H1 (cell line): ENCODE data around the gene ARHGAP26. TPM values are rescaled to one million over a fixed set of nuclear protein-coding genes. Genes with fewer than 3 reads are reported as not detected.

ENCODE experiments used
- JUND ChIP-seq: IDR thresholded peaks from 2 replicates; pipeline ENCODE4 v1.6.1; 2011; ENCODE audit warnings: mild to moderate bottlenecking, improper control_type of control experiment, low read length
- RXRA ChIP-seq: IDR thresholded peaks from 2 replicates; pipeline ENCODE4 v1.6.1; 2011; ENCODE audit warnings: low read depth, mild to moderate bottlenecking, low read length, moderate library complexity; ENCODE audit not compliant: insufficient read depth
- polyA plus RNA-seq, 7 experiments: library from polyadenylated mRNA; depleted of rRNA in 3 of 7; stranded (reverse) in 5 of 7; unstranded in 2 of 7; fragments of >200 nt in 5 of 7; fragments of 200-250 nt in 2 of 7; gene quantifications; 1 replicate in 5 of 7; 2 replicates in 1 of 7; 4 replicates in 1 of 7; pipeline versions ENCODE4 v1.2.1 to v1.2.3, GENCODE V29; 2011 to 2013; ENCODE audit warnings: missing spikeins in 2 of 7, mixed read lengths in 2 of 7
- total RNA-seq: library from RNA; stranded (reverse); fragmentation: NEBNext Ultra II Directional; extraction: Animal tissue kit (Norgen Biotek cat#: 25700); gene quantifications from 2 replicates; pipeline ENCODE4 v1.2.1, GENCODE V29; 2021
- TF ChIP-seq, protein P1 (sequence below): fragments of 300-600 bp; sonication (generic); IDR thresholded peaks from 2 replicates; pipeline ENCODE4 v1.7.1; 2012; ENCODE audit warnings: low read length, moderate library complexity, mild to moderate bottlenecking, inconsistent platforms; ENCODE audit not compliant: insufficient replicate concordance

Gene ARHGAP26
- total and polyA plus RNA-seq, 2 of the 8 experiments (the other 6 are each of a cell fraction or from before 2014, with no cell fraction given), result 7.1 to 24.8 TPM

DNA sequence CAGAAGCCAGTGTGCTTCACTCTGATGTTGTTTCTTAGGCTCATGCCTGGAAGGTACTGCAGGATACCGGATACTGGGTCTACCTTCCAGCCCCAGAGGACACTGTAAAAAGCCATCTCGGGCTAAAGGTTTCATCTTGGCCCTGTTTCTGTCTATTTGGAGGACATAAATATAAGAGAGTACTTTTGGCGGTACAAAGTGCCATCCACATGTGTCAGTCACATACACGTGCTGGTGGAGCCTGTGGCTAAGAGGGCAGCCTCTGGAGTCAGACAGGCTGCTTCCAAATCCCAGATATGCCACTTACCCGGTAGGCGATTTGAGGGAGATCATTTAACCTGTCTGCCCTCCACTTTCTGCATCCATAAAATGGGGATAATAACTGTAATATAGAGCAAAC, 472.9 kb downstream of the ARHGAP26 start (continued):
- TF ChIP-seq, protein P1, sequence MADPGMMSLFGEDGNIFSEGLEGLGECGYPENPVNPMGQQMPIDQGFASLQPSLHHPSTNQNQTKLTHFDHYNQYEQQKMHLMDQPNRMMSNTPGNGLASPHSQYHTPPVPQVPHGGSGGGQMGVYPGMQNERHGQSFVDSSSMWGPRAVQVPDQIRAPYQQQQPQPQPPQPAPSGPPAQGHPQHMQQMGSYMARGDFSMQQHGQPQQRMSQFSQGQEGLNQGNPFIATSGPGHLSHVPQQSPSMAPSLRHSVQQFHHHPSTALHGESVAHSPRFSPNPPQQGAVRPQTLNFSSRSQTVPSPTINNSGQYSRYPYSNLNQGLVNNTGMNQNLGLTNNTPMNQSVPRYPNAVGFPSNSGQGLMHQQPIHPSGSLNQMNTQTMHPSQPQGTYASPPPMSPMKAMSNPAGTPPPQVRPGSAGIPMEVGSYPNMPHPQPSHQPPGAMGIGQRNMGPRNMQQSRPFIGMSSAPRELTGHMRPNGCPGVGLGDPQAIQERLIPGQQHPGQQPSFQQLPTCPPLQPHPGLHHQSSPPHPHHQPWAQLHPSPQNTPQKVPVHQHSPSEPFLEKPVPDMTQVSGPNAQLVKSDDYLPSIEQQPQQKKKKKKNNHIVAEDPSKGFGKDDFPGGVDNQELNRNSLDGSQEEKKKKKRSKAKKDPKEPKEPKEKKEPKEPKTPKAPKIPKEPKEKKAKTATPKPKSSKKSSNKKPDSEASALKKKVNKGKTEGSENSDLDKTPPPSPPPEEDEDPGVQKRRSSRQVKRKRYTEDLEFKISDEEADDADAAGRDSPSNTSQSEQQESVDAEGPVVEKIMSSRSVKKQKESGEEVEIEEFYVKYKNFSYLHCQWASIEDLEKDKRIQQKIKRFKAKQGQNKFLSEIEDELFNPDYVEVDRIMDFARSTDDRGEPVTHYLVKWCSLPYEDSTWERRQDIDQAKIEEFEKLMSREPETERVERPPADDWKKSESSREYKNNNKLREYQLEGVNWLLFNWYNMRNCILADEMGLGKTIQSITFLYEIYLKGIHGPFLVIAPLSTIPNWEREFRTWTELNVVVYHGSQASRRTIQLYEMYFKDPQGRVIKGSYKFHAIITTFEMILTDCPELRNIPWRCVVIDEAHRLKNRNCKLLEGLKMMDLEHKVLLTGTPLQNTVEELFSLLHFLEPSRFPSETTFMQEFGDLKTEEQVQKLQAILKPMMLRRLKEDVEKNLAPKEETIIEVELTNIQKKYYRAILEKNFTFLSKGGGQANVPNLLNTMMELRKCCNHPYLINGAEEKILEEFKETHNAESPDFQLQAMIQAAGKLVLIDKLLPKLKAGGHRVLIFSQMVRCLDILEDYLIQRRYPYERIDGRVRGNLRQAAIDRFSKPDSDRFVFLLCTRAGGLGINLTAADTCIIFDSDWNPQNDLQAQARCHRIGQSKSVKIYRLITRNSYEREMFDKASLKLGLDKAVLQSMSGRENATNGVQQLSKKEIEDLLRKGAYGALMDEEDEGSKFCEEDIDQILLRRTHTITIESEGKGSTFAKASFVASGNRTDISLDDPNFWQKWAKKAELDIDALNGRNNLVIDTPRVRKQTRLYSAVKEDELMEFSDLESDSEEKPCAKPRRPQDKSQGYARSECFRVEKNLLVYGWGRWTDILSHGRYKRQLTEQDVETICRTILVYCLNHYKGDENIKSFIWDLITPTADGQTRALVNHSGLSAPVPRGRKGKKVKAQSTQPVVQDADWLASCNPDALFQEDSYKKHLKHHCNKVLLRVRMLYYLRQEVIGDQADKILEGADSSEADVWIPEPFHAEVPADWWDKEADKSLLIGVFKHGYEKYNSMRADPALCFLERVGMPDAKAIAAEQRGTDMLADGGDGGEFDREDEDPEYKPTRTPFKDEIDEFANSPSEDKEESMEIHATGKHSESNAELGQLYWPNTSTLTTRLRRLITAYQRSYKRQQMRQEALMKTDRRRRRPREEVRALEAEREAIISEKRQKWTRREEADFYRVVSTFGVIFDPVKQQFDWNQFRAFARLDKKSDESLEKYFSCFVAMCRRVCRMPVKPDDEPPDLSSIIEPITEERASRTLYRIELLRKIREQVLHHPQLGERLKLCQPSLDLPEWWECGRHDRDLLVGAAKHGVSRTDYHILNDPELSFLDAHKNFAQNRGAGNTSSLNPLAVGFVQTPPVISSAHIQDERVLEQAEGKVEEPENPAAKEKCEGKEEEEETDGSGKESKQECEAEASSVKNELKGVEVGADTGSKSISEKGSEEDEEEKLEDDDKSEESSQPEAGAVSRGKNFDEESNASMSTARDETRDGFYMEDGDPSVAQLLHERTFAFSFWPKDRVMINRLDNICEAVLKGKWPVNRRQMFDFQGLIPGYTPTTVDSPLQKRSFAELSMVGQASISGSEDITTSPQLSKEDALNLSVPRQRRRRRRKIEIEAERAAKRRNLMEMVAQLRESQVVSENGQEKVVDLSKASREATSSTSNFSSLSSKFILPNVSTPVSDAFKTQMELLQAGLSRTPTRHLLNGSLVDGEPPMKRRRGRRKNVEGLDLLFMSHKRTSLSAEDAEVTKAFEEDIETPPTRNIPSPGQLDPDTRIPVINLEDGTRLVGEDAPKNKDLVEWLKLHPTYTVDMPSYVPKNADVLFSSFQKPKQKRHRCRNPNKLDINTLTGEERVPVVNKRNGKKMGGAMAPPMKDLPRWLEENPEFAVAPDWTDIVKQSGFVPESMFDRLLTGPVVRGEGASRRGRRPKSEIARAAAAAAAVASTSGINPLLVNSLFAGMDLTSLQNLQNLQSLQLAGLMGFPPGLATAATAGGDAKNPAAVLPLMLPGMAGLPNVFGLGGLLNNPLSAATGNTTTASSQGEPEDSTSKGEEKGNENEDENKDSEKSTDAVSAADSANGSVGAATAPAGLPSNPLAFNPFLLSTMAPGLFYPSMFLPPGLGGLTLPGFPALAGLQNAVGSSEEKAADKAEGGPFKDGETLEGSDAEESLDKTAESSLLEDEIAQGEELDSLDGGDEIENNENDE, result no peak
- TF ChIP-seq JUND, result no peak
- TF ChIP-seq RXRA, result no peak
